GM18502 (cell line): ENCODE measurements around the gene RNF144B.
"Not testable (repeated sequence)": the region's sequence is repeated elsewhere in the genome, so short reads cannot be mapped to it uniquely, and the experiment has no call there.

Source experiments
- ATAC-seq: cut with Tn5 transposase; IDR thresholded peaks from one replicate; pipeline ENCODE4 v1.9.1; 2021; ENCODE audit warnings: mild to moderate bottlenecking; ENCODE audit not compliant: unreplicated experiment, poor library complexity

Gene RNF144B

GRCh38 chr6:18387061-18387721 is at the start of gene RNF144B:
TSS of gene RNF144B (plus strand) at chr6:18387350. CDS start at chr6:18399535, 12,185 bp downstream.
- peak; percentile 85 for ATAC-seq

- no peak for ATAC-seq
Measured at GRCh38 chr6:18339599-18339998, 47.6 kb upstream of the RNF144B start.

- ATAC-seq, result no peak
Measured at GRCh38 chr6:18340781-18341551, 46.2 kb upstream of the RNF144B start.

GRCh38 chr6:18342223-18342622 is 44.9 kb upstream of the RNF144B start:
- no peak for ATAC-seq

GRCh38 chr6:18343741-18344140 is 43.4 kb upstream of the RNF144B start:
- ATAC-seq, result no peak

GRCh38 chr6:18347021-18347577 is 40.1 kb upstream of the RNF144B start:
- ATAC-seq, result no peak

- no peak for ATAC-seq
Measured at GRCh38 chr6:18347866-18348265, 39.3 kb upstream of the RNF144B start.

GRCh38 chr6:18349386-18349785 is 37.8 kb upstream of the RNF144B start:
- ATAC-seq, result no peak

- ATAC-seq, result no peak
Measured at GRCh38 chr6:18350271-18350670, 36.9 kb upstream of the RNF144B start.

GRCh38 chr6:18350712-18351111 is 36.4 kb upstream of the RNF144B start:
- ATAC-seq, result no peak

GRCh38 chr6:18352001-18352400 is 35.1 kb upstream of the RNF144B start:
- no peak for ATAC-seq

- no peak for ATAC-seq
Measured at GRCh38 chr6:18352842-18353241, 34.3 kb upstream of the RNF144B start.

GRCh38 chr6:18353251-18353650 is 33.9 kb upstream of the RNF144B start:
- no peak for ATAC-seq

GRCh38 chr6:18357546-18357945 is 29.6 kb upstream of the RNF144B start:
- not testable (repeated sequence) for ATAC-seq

GRCh38 chr6:18359237-18359885 is 27.8 kb upstream of the RNF144B start:
- ATAC-seq, result peak; percentile 99

GRCh38 chr6:18360188-18360587 is 27.0 kb upstream of the RNF144B start:
- ATAC-seq, result no peak

- no peak for ATAC-seq
Measured at GRCh38 chr6:18362058-18362561, 25.0 kb upstream of the RNF144B start.

GRCh38 chr6:18363746-18364145 is 23.4 kb upstream of the RNF144B start:
- no peak for ATAC-seq

- not testable (repeated sequence) for ATAC-seq
Measured at GRCh38 chr6:18364561-18364960, 22.6 kb upstream of the RNF144B start.

GRCh38 chr6:18367371-18367770 is 19.8 kb upstream of the RNF144B start:
- no peak for ATAC-seq
